Endometrial microvascular endothelial cells (primary cell): ENCODE measurements around the gene TRA2B. TPM values are rescaled to one million over a fixed set of nuclear protein-coding genes. Genes with fewer than 3 reads are reported as not detected.
"Not testable (repeated sequence)": the region's sequence is repeated elsewhere in the genome, so short reads cannot be mapped to it uniquely, and the experiment has no call there.

Experiments used
- in situ Hi-C: cut with HindIII; loops from 2 replicates; pipeline ENCODE4 v1.10.0; 2017; ENCODE audit warnings: low sequenced_read_pairs, low pct_unique_long_range_greater_than_20kb; ENCODE audit errors: inconsistent ontology term
- total RNA-seq: library from RNA; depleted of rRNA; stranded (reverse); fragments of >200 nt; gene quantifications from one replicate; pipeline ENCODE4 v1.2.3, GENCODE V29; 2015; ENCODE audit errors: inconsistent ontology term

Gene TRA2B
- total RNA-seq, 1 donor from 2014 or later, result 226 TPM

DNA sequence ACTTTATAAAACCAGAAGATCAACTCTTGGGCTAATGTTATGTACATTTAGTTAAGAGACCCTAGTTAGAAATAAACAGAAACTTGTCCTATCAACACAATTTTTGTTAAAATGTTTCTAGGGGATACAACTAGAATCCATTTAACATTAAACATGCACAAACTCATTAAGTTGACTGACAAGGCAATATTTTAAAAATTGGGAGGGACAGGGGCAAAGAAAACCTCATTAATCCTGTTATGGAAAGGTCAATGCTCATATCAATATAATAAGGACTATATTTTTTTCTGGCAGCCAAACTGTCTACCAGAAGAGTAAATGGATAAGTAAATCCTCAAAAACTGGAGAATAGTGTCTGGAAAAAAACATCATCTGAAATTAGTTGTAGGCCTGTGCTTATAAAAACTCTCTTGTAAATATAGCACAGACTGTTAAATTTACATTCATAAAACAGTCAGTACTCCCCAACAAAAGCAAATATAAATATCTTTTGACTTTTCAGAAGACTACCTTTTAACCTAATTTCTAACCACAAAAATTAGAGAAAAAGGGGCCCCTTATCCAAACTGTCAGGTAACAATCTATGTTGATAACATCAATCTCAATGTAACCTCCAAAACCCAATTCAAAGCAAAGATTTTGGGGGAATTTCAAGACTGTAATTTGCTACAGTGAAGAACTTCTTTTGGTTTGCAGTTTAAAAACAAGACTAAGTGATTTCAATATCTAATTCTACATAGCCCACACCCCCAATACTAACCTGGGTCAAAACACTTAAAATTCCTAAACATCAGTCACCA, 4.2 kb downstream of the TRA2B start:
- in situ Hi-C loops, result no loop called here

DNA sequence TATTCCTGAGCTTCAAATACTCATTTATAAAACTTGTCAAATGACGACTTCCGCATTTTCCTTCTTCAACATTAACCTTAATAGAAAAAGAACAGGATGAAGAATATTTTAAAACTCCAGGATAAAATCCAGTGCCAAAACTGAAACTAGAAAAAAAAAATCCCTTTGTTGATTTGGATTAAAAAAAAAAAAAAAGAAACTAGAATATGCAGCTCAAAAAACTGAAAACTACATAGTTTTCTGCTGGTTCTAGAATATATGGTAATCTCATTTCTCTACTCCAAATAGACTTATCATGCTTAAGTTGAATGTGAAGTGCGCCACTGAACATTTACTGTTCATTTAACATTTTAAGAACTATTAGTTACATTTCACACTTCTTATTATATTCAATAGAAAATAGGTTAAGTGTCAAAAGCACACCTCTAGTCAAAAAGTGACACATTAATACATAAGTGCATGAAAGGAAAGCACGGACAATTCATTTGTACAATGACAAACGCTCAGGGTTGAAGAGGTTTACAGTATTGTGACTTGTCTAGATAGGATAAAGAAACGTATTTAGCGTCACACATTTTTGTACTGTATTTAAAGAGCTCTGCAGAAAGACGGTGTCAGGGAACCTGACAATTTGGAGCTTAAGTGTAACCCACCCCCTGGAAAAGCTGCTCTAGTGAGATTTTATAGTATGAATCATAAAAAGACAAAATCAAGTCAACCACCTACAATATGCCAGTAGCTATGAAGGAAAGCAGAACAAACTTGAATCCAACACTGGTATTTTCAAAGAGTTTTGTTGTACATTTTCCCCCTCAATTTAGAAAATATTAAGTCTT, 5.8 kb downstream of the TRA2B start:
- in situ Hi-C loops, result no loop called here

DNA sequence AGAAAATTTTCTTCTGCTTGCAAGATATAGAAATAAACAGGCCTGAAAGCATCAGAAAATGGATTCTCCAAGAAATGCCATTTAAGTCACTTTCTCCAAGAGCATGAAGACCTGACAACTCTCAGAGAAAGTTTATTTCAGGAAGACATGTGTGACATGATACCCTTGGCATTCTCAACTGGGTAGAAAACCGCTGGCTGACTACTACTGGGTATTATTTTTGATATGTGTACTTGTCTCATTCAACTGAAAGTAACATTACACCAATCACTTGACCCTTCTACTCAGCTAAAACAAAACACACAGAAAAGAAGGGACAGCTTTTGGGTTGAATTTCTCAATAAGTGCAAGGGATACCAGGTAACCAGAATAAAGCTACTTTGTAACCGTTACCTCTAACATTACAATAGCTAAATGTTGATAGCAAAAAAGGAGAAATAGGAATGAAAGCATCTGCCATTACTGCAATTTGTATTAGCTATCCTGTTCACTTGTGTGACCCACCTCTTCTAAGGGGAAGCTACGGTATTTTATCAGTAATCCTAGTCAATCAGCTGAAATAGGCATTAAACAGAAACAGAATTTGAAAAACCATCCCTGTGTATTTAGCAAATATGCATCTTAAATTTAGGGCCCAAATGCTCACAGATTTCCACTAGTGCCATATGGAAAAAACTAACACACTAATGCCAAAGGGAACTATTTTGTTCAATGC, 7.3 kb downstream of the TRA2B start:
- in situ Hi-C loops, result no loop called here

DNA sequence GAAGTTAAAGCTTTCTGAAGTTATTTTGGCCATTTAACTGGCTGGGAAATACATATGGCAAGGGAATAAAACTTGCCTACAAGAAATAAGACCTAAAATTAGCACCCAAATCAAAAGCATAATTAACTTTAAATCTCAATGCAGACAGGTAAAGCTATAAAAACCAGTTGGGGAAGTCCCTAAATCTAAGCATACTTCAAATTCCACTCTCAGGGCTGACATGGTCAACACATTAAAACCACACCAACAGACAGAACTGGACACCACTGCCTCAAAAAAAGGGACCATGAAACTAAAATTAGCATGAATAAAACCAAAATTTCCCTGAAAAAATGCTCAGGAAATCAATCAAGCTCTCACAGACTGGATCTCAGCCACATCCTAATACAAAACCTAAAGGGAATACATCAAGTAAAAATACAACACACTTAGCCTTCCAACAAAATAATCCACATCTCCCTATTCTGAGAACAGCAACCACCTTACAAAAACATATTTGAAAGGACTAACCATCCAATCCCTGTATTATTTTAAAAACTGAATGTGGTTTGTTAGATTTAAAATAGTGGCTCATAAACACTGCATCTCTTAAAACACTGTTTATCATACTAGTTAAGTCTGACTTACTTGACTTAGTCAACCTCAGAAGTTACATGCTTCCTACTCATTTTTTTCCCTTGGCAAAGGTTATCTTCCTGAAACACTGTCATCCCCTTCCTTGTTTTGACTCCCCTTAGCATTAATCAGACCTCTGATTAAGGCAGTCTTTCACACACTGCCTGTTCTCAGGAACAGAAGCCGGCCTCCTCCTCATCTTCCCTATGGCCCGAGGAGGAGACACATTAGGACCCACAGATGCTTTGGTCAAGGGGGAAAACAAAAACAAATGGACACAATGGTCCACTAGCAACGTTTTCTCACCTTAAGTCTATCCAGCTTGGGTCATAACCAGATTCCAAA, 8.3 kb downstream of the TRA2B start:
- in situ Hi-C loops, result no loop called here

- in situ Hi-C loops, result no loop called here
Observed at GRCh38 chr3:185928496-185928895, 9.3 kb downstream of the TRA2B start.

GRCh38 chr3:185927501-185928200, 10.2 kb downstream of the TRA2B start:
- in situ Hi-C loops, result no loop called here

- in situ Hi-C loops, result no loop called here
Observed at GRCh38 chr3:185926445-185926844, 11.4 kb downstream of the TRA2B start.

DNA sequence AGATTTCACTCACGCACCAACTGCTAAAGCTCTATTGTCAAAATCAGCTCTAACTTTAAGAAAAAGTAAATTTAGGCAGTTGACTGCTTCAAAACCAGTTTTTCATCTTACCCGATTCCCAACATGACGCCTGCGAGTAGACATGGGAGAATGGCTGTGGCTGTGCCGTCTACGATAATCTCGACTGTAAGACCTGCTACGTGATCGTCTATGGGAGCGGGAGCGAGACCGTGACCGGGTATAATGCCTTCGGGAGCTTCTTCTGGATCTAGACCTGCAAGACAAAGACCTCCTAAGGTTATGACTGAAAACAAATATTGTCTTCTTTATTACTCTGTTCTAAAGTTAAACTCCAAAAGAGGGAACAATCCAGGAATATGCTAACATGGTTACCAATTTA, 12.5 kb downstream of the TRA2B start:
- in situ Hi-C loops, result no loop called here

DNA sequence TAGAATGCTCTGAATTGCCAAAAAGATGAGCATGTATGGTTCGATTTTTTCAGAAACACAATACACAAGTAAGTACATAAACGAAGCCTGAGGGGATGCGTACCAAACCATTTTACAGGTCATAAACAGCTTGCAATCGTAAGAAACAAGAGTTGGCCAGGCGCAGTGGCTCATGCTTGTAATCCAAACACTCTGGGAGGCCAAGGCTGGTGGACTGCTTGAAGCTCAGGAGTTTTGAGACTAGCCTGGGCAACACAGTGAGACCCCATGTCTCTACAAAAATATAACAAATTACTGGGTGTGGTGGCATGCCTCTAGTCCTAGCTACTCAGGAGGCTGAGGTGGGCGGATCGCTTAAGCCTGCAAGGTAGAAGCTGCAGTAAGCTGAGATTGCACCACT, 13.4 kb downstream of the TRA2B start:
- in situ Hi-C loops, result no loop called here

- in situ Hi-C loops, result no loop called here
Observed at GRCh38 chr3:185920184-185920583, 17.6 kb downstream of the TRA2B start.

- in situ Hi-C loops, result no loop called here
Observed at GRCh38 chr3:185916042-185916833, 21.6 kb downstream of the TRA2B start.

GRCh38 chr3:185915642-185916041, 22.2 kb downstream of the TRA2B start:
- in situ Hi-C loops, result no loop called here

- in situ Hi-C loops, result no loop called here
Observed at GRCh38 chr3:185914911-185915629, 22.7 kb downstream of the TRA2B start.

DNA sequence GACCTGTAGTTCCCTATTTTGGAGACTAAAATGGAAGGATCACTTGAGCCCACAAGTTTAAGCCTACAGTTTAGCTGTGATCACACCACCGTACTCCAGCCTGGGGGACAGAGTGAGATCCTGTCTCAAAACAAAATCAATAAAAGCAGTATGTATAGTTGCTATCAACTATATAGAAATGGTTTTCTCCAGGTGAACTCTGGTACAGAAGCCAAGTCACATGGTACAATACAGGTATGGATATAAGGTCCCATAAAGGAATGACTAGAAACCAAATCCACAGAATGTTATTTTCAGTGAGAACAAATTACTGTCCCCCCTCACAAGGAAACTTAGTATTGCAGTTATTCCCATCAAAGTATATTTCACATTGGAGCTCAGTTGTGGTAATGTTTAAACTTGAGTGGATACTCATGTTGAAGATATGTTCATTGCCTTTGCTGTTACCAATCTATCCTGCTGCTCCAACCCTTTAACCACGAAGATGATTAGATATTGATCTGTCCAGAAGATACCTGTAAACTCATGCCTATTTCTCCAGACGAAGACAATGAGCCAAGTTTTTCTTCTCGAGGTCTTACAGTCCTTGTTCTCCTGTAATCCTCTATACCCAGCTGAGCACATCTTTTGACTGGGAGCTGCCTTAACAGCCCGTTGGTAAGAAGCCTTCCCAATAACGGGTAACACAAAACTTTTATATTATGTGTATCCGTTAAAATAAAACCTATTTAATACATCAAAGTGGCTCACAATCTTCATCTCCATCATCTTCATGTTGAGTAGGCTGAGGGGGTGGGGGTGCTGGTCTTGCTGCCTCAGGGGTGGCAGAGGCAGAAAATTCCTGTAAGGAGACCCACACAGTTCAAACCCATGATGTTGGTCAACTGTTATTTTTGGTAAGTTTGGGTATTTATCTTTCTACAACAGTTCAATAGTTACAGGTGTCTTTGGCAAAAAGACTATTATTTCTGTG, 24.6 kb downstream of the TRA2B start:
- in situ Hi-C loops, result no loop called here

- in situ Hi-C loops, result no loop called here
Observed at GRCh38 chr3:185912512-185912911, 25.3 kb downstream of the TRA2B start.

- in situ Hi-C loops, result not testable (repeated sequence)
Observed at GRCh38 chr3:185911076-185911448, 26.8 kb downstream of the TRA2B start.
